ENCODE results near the gene VSTM1. TPM values are rescaled to one million over a fixed set of nuclear protein-coding genes. Genes with fewer than 3 reads are reported as not detected.

VSTM1 gene
- total RNA-seq, 1 experiment from 2014 or later: not detected

DNA sequence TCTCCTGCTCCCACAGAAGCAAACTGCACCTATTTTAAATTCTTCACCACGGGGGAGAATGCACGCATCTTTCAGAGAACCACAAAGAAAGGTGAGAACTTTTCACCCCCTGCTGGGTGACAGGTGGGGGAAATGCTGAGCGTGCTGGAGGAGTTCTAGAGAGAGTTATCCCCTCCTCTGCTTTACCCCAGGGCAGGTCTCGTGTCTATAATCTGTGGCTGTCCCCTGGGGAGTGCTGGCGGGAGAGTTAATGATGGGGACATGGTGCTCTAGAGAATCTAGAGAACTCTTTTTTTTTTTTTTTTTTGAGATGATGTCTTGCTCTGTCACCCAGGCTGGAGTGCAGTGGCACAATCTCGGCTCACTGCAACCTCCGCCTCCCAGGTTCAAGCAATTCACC is 65.5 kb downstream of the VSTM1 start:
- DNase-seq: no peak
- H3K4me3 Mint-ChIP-seq (ENCODE audit: unreplicated experiment): no peak overlapping the region
- intact Hi-C loops (cut with micrococcal nuclease; ENCODE audit: unreplicated experiment): no loop called here
- Histone ChIP-seq H3K9me3 (no peaks in the 10 kb centered on the region), H3K27me3 (replicated peaks; ENCODE audit: control insufficient read depth, insufficient read depth, low read length) (no peaks in the 10 kb centered on the region), H3K36me3 (ENCODE audit: control insufficient read depth, insufficient read depth, low read length) (no peaks in the 10 kb centered on the region), H3K4me1 (no peaks in the 10 kb centered on the region), H3K4me3 (ENCODE audit: low read depth, low read length) (no peak overlapping the region)
- no peaks in the 10 kb centered on the region for H3K27me3 Mint-ChIP-seq (ENCODE audit: insufficient read depth, unreplicated experiment)
- TF ChIP-seq, protein P1, sequence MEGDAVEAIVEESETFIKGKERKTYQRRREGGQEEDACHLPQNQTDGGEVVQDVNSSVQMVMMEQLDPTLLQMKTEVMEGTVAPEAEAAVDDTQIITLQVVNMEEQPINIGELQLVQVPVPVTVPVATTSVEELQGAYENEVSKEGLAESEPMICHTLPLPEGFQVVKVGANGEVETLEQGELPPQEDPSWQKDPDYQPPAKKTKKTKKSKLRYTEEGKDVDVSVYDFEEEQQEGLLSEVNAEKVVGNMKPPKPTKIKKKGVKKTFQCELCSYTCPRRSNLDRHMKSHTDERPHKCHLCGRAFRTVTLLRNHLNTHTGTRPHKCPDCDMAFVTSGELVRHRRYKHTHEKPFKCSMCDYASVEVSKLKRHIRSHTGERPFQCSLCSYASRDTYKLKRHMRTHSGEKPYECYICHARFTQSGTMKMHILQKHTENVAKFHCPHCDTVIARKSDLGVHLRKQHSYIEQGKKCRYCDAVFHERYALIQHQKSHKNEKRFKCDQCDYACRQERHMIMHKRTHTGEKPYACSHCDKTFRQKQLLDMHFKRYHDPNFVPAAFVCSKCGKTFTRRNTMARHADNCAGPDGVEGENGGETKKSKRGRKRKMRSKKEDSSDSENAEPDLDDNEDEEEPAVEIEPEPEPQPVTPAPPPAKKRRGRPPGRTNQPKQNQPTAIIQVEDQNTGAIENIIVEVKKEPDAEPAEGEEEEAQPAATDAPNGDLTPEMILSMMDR (IDR thresholded peaks at IDR 0.05; ENCODE audit: insufficient read depth in 1 of 2, low read depth in 1 of 2, low read length in 1 of 2, severe bottlenecking in 1 of 2, unreplicated experiment in 1 of 2): no peak
- no peaks in the 10 kb centered on the region for H3K4me1 Mint-ChIP-seq (ENCODE audit: low read depth, unreplicated experiment)
- H3K27ac Mint-ChIP-seq (ENCODE audit: unreplicated experiment): no peak overlapping the region
- CTCF ChIA-PET: interaction anchor here (1.6 kb wide), 1 partner anchor 26 kb away, joined by 5 read pairs; no protein-coding TSS in a partner anchor
- no peaks in the 10 kb centered on the region for H3K9me3 Mint-ChIP-seq (ENCODE audit: unreplicated experiment)
- no peaks in the 10 kb centered on the region for H3K36me3 Mint-ChIP-seq (ENCODE audit: insufficient read depth, unreplicated experiment)
- POLR2A ChIA-PET: no interaction called here
- BruUV-seq (replicated peaks): no TSS peak

DNA sequence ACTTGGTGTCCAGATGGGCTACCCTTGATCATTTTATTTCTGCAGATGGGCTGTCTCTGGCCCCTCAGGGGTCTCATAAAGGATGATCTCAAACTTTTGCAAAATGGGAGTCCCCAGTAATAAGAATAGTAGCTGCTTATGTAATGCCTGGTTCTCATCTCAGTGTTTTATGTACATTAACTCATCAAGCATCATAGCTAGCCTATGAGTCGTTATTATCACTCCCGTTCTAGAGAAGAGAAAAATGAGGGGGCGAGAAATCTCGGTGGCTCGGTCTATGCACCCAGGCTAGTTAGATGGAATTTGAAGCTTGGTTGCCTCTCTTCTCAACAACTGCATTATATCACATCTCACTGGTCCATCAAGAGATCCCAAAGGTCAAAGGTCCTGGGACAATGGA is 68.9 kb downstream of the VSTM1 start:
- no peaks in the 10 kb centered on the region for H3K4me1 ChIP-seq
- Mint-ChIP-seq H3K4me3 (ENCODE audit: unreplicated experiment) (no peak overlapping the region), H3K27ac (ENCODE audit: unreplicated experiment) (no peak overlapping the region), H3K4me1 (ENCODE audit: low read depth, unreplicated experiment) (no peaks in the 10 kb centered on the region), H3K9me3 (ENCODE audit: unreplicated experiment) (no peaks in the 10 kb centered on the region), H3K27me3 (ENCODE audit: insufficient read depth, unreplicated experiment) (no peaks in the 10 kb centered on the region), H3K36me3 (ENCODE audit: insufficient read depth, unreplicated experiment) (no peaks in the 10 kb centered on the region)
- no peak for DNase-seq
- H3K27me3 ChIP-seq (replicated peaks; ENCODE audit: control insufficient read depth, insufficient read depth, low read length): no peaks in the 10 kb centered on the region
- CTCF ChIA-PET: interaction anchor here (0.6 kb wide), 2 partner anchors 74 to 175 kb away, joined by 3 read pairs; no protein-coding TSS in a partner anchor
- TF ChIP-seq, protein P1 (IDR thresholded peaks at IDR 0.05; ENCODE audit: insufficient read depth in 1 of 2, low read depth in 1 of 2, low read length in 1 of 2, severe bottlenecking in 1 of 2, unreplicated experiment in 1 of 2): no peak
- intact Hi-C loops (cut with micrococcal nuclease; ENCODE audit: unreplicated experiment): no loop called here
- no peak overlapping the region for H3K4me3 ChIP-seq (ENCODE audit: low read depth, low read length)
- H3K9me3 ChIP-seq: no peaks in the 10 kb centered on the region
- no TSS peak for BruUV-seq (replicated peaks)
- H3K36me3 ChIP-seq (ENCODE audit: control insufficient read depth, insufficient read depth, low read length): no peaks in the 10 kb centered on the region
- POLR2A ChIA-PET: no interaction called here

DNA sequence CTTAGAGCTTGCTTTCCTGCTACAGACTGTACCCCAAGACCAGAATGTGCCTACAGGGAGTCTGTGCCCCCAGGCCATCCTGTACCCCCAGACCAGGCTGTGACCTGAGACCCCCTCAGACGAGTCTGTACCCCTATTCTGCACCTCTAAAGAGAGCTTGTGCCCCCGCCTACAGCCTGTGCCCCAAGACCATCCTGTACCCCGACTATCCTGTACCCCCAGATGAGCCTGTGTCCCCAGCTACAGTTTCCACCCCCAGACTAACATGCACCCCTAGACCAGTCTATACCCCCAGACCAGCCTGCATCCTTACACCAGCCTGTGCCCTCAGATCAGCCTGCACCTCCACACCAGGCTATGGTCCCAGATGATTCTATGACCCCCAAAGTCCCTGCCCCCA is 70.2 kb downstream of the VSTM1 start:
- Histone ChIP-seq H3K36me3 (ENCODE audit: control insufficient read depth, insufficient read depth, low read length) (no peaks in the 10 kb centered on the region), H3K27me3 (replicated peaks; ENCODE audit: control insufficient read depth, insufficient read depth, low read length) (no peaks in the 10 kb centered on the region), H3K4me3 (ENCODE audit: low read depth, low read length) (no peak overlapping the region), H3K9me3 (no peaks in the 10 kb centered on the region), H3K4me1 (no peaks in the 10 kb centered on the region)
- no peaks in the 10 kb centered on the region for H3K36me3 Mint-ChIP-seq (ENCODE audit: insufficient read depth, unreplicated experiment)
- intact Hi-C loops (cut with micrococcal nuclease; ENCODE audit: unreplicated experiment): no loop called here
- H3K9me3 Mint-ChIP-seq (ENCODE audit: unreplicated experiment): no peaks in the 10 kb centered on the region
- TF ChIP-seq, protein P1 (IDR thresholded peaks at IDR 0.05; ENCODE audit: insufficient read depth in 1 of 2, low read depth in 1 of 2, low read length in 1 of 2, severe bottlenecking in 1 of 2, unreplicated experiment in 1 of 2): no peak
- ChIA-PET POLR2A (no interaction called here), CTCF (no interaction called here)
- no peak for DNase-seq
- H3K27ac Mint-ChIP-seq (ENCODE audit: unreplicated experiment): no peak overlapping the region
- BruUV-seq (replicated peaks): no TSS peak
- no peaks in the 10 kb centered on the region for H3K4me1 Mint-ChIP-seq (ENCODE audit: low read depth, unreplicated experiment)
- H3K27me3 Mint-ChIP-seq (ENCODE audit: insufficient read depth, unreplicated experiment): no peaks in the 10 kb centered on the region
- H3K4me3 Mint-ChIP-seq (ENCODE audit: unreplicated experiment): no peak overlapping the region

Measured in Caco-2 (cell line).